Lower lobe of right lung (tissue), 2 donors: ENCODE measurements around the gene RICTOR. TPM values are rescaled to one million over a fixed set of nuclear protein-coding genes. Genes with fewer than 3 reads are reported as not detected.

ENCODE experiments used
- ATAC-seq, 2 donors: fragments of 200-7000 bp; cut with Tn5 transposase; one replicate each; pipeline ENCODE4 v1.9.1; 2020 to 2022; ENCODE audit warnings: mild to moderate bottlenecking in 2 of 2, moderate library complexity in 2 of 2
- DNase-seq: peaks from one replicate; pipeline ENCODE4 v3.0.0-alpha.2; 2020
- H3K27ac ChIP-seq: fragments of 200-600 bp; one replicate; pipeline ENCODE4 v1.8.0; 2022
- H3K27me3 ChIP-seq: fragments of 200-600 bp; one replicate; pipeline ENCODE4 v1.8.0; 2022; ENCODE audit warnings: low read depth
- H3K36me3 ChIP-seq: fragments of 200-600 bp; one replicate; pipeline ENCODE4 v1.8.0; 2022; ENCODE audit warnings: mild to moderate bottlenecking
- H3K4me1 ChIP-seq: fragments of 200-600 bp; one replicate; pipeline ENCODE4 v1.8.0; 2022
- H3K4me3 ChIP-seq: fragments of 200-600 bp; one replicate; pipeline ENCODE4 v1.8.0; 2022; ENCODE audit warnings: mild to moderate bottlenecking
- H3K9me3 ChIP-seq: fragments of 200-600 bp; one replicate; pipeline ENCODE4 v1.8.0; 2022
- CTCF ChIP-seq: fragments of 200-600 bp; IDR thresholded peaks from one replicate; pipeline ENCODE4 v1.8.0; 2022; ENCODE audit warnings: antibody characterized with exemption, mild to moderate bottlenecking
- intact Hi-C: fragments of 100-400 bp; cut with DNase I; formaldehyde crosslinking; loops from one replicate; pipeline ENCODE4 v1.11.0; 2022
- total RNA-seq: library from RNA; stranded (reverse); fragmentation: NEBNext Ultra II Directional; extraction: Animal tissue kit (Norgen Biotek cat#: 25700); gene quantifications from one replicate; pipeline ENCODE4 v1.2.1, GENCODE V29; 2021
- donor health status: DM: no; HTN: yes; CAD: no; lungs with severe emphysema.

Gene RICTOR
- total RNA-seq, 1 donor from 2014 or later: 52.1 TPM

- Histone ChIP-seq H3K36me3 (no peaks in the 10 kb centered on the region), H3K4me1 (peaks cover 27% of the 10 kb centered on the region), H3K27me3 (no peaks in the 10 kb centered on the region), H3K9me3 (no peaks in the 10 kb centered on the region), H3K27ac (no peak overlapping the region), H3K4me3 (no peak overlapping the region)
- intact Hi-C loops: loop anchor here (10.0 kb wide), 1 partner anchor 86 kb away; no protein-coding TSS in a partner anchor
- ATAC-seq: peak; percentile 91 to 94
- peak; percentile 84 for TF ChIP-seq CTCF
- no peak for DNase-seq
These were observed 6.5 kb upstream of the RICTOR start for GRCh38 chr5:39080597-39081204.

- Histone ChIP-seq H3K36me3 (no peaks in the 10 kb centered on the region), H3K4me1 (peaks cover 32% of the 10 kb centered on the region), H3K9me3 (no peaks in the 10 kb centered on the region), H3K4me3 (no peak overlapping the region), H3K27me3 (no peaks in the 10 kb centered on the region), H3K27ac (no peak overlapping the region)
- ATAC-seq: no peak
- intact Hi-C loops: loop anchor here (10.0 kb wide), 1 partner anchor 85 kb away; no protein-coding TSS in a partner anchor
- DNase-seq: no peak
- no peak for TF ChIP-seq CTCF
These were observed 6.0 kb upstream of the RICTOR start for GRCh38 chr5:39080168-39080567.

- Histone ChIP-seq H3K27ac (no peak overlapping the region), H3K36me3 (no peaks in the 10 kb centered on the region), H3K9me3 (no peaks in the 10 kb centered on the region), H3K4me1 (peaks cover 32% of the 10 kb centered on the region), H3K4me3 (no peak overlapping the region), H3K27me3 (no peaks in the 10 kb centered on the region)
- no peak for TF ChIP-seq CTCF
- ATAC-seq: no peak
- DNase-seq: no peak
- intact Hi-C loops: no loop called here
These were observed 4.9 kb upstream of the RICTOR start for GRCh38 chr5:39079147-39079546.

GRCh38 chr5:39076757-39077728 is 2.8 kb upstream of the RICTOR start:
- Histone ChIP-seq H3K27ac (peak overlapping the region; percentile 1), H3K4me3 (no peak overlapping the region), H3K36me3 (no peaks in the 10 kb centered on the region), H3K27me3 (no peaks in the 10 kb centered on the region), H3K4me1 (peaks cover 43% of the 10 kb centered on the region), H3K9me3 (no peaks in the 10 kb centered on the region)
- no peak for TF ChIP-seq CTCF
- intact Hi-C loops: no loop called here
- ATAC-seq (no peak), DNase-seq (no peak)

GRCh38 chr5:39076101-39076756 is 2.0 kb upstream of the RICTOR start:
- H3K4me1 ChIP-seq: peaks cover 51% of the 10 kb centered on the region
- H3K27me3 ChIP-seq: no peaks in the 10 kb centered on the region
- TF ChIP-seq CTCF: no peak
- no peaks in the 10 kb centered on the region for H3K9me3 ChIP-seq
- no peaks in the 10 kb centered on the region for H3K36me3 ChIP-seq
- no peak for ATAC-seq
- peak overlapping the region; percentile 1 for H3K27ac ChIP-seq
- intact Hi-C loops: no loop called here
- DNase-seq: no peak
- no peak overlapping the region for H3K4me3 ChIP-seq
